ENCODE data around the gene NMNAT3. TPM values are rescaled to one million over a fixed set of nuclear protein-coding genes. Genes with fewer than 3 reads are reported as not detected.

Gene NMNAT3
- total RNA-seq, 2 experiments from 2014 or later = 0.15 TPM; not detected in 1

DNA sequence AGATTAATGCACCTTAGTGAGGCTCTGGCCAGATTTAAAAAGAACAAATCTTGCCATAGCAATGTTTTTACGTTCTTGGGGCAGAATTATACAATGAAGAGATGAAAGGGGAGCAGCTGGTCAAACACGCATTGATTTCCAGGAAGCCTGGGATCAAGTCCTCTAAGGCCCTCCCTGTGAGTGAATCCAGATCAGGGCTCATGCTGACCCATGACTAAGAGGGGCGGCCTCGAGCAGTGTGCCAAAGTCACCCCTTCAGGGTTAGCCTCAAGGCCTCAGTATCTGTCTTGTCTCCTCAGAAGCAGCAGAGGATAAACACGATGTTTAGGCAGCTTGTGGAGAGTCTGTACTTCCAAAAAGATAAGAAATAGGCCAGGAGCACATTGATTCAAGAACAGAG, 129.0 kb downstream of the NMNAT3 start:
- TF ChIP-seq, protein P1, sequence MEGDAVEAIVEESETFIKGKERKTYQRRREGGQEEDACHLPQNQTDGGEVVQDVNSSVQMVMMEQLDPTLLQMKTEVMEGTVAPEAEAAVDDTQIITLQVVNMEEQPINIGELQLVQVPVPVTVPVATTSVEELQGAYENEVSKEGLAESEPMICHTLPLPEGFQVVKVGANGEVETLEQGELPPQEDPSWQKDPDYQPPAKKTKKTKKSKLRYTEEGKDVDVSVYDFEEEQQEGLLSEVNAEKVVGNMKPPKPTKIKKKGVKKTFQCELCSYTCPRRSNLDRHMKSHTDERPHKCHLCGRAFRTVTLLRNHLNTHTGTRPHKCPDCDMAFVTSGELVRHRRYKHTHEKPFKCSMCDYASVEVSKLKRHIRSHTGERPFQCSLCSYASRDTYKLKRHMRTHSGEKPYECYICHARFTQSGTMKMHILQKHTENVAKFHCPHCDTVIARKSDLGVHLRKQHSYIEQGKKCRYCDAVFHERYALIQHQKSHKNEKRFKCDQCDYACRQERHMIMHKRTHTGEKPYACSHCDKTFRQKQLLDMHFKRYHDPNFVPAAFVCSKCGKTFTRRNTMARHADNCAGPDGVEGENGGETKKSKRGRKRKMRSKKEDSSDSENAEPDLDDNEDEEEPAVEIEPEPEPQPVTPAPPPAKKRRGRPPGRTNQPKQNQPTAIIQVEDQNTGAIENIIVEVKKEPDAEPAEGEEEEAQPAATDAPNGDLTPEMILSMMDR (conservative IDR thresholded peaks at IDR 0.05; ENCODE audit: low read length) = no peak
- no peak for TF ChIP-seq EZH2phosphoT487 (IDR thresholded peaks at IDR 0.05; ENCODE audit: borderline replicate concordance, low read depth, low read length)
- no peaks in the 10 kb centered on the region for H3K36me3 ChIP-seq (ENCODE audit: insufficient read depth, low read length)
- DNase-seq (ENCODE audit: low spot score) = no peak
- no peaks in the 10 kb centered on the region for H3K4me1 ChIP-seq (ENCODE audit: insufficient read depth, low read length, poor library complexity, severe bottlenecking)
- ChIA-PET CTCF (ENCODE audit: unreplicated experiment) (no interaction called here), POLR2A (no interaction called here)
- no peaks in the 10 kb centered on the region for H3K79me2 ChIP-seq (ENCODE audit: insufficient read depth, low read depth, low read length)
- H3K9me2 ChIP-seq (ENCODE audit: insufficient read depth, low read length) = no peaks in the 10 kb centered on the region
- no TSS peak for BruUV-seq (replicated peaks)
- no peaks in the 10 kb centered on the region for H3K9me3 ChIP-seq (ENCODE audit: low read length)
- no peak overlapping the region for H3K4me2 ChIP-seq (ENCODE audit: low read length)
- intact Hi-C loops (cut with micrococcal nuclease; ENCODE audit: unreplicated experiment) = no loop called here
- H3K27ac ChIP-seq (ENCODE audit: low read depth, low read length, poor library complexity, severe bottlenecking) = no peak overlapping the region
- H4K20me1 ChIP-seq (ENCODE audit: insufficient read depth, low read length) = no peaks in the 10 kb centered on the region
- no peak overlapping the region for H3K4me3 ChIP-seq (ENCODE audit: low read depth, low read length, poor library complexity, severe bottlenecking)
- H2AFZ ChIP-seq (ENCODE audit: low read length) = no peak overlapping the region

DNA sequence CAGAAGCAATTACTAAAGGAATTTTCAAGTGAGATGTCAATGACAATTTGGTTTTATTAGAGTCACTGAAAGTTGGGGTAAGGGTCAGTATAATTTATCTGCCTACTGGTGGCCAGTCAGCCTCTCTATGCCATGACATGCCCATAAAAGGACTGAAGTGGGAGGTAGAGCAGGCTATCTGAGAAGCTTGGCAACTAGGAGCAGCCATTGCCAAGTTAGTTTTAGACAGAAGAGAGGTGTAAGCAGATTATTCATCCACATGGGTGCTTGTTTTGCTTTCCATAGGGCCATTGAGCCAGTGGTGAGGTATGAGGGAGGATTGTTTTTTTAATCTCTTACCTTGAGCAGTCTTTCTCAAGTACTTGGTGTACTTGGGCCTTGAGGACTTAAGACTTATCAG, 130.1 kb downstream of the NMNAT3 start:
- no peak overlapping the region for H3K4me2 ChIP-seq (ENCODE audit: low read length)
- H3K79me2 ChIP-seq (ENCODE audit: insufficient read depth, low read depth, low read length) = no peaks in the 10 kb centered on the region
- H3K9me2 ChIP-seq (ENCODE audit: insufficient read depth, low read length) = no peaks in the 10 kb centered on the region
- no peaks in the 10 kb centered on the region for H4K20me1 ChIP-seq (ENCODE audit: insufficient read depth, low read length)
- no TSS peak for BruUV-seq (replicated peaks)
- POLR2A ChIA-PET = no interaction called here
- no peak for TF ChIP-seq EZH2phosphoT487 (IDR thresholded peaks at IDR 0.05; ENCODE audit: borderline replicate concordance, low read depth, low read length)
- TF ChIP-seq, protein P1 (conservative IDR thresholded peaks at IDR 0.05; ENCODE audit: low read length) = no peak
- no peak overlapping the region for H3K4me3 ChIP-seq (ENCODE audit: low read depth, low read length, poor library complexity, severe bottlenecking)
- CTCF ChIA-PET (ENCODE audit: unreplicated experiment) = interaction anchor here (0.6 kb wide), 1 partner anchor 1048 kb away, joined by 3 read pairs; no protein-coding TSS in a partner anchor
- no peaks in the 10 kb centered on the region for H3K9me3 ChIP-seq (ENCODE audit: low read length)
- no peaks in the 10 kb centered on the region for H3K4me1 ChIP-seq (ENCODE audit: insufficient read depth, low read length, poor library complexity, severe bottlenecking)
- H3K36me3 ChIP-seq (ENCODE audit: insufficient read depth, low read length) = no peaks in the 10 kb centered on the region
- H2AFZ ChIP-seq (ENCODE audit: low read length) = no peak overlapping the region
- intact Hi-C loops (cut with micrococcal nuclease; ENCODE audit: unreplicated experiment) = no loop called here
- H3K27ac ChIP-seq (ENCODE audit: low read depth, low read length, poor library complexity, severe bottlenecking) = no peak overlapping the region
- no peak for DNase-seq (ENCODE audit: low spot score)

DNA sequence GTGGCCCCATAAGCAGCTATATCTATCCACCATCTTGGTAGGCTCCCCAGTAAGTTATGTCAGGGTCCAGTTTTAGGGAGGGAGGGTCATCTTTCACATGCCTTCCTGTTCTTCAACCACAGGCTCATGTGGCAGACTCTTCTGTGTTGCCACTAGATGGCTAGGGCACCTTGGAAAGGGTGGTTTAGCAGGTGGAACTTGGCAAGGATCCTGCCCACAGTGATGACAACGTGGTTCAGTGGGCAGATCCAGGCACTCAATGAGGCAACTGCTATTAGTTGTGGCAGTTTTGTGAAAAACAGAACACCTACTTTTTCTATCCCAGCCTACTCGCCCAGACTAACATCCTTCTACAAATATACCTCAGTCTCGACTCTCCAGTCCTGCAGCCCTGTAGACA, 131.0 kb downstream of the NMNAT3 start:
- BruUV-seq (replicated peaks) = no TSS peak
- Histone ChIP-seq H3K9me3 (ENCODE audit: low read length) (no peaks in the 10 kb centered on the region), H3K4me3 (ENCODE audit: low read depth, low read length, poor library complexity, severe bottlenecking) (no peak overlapping the region), H3K4me1 (ENCODE audit: insufficient read depth, low read length, poor library complexity, severe bottlenecking) (no peaks in the 10 kb centered on the region), H4K20me1 (ENCODE audit: insufficient read depth, low read length) (no peaks in the 10 kb centered on the region), H3K4me2 (ENCODE audit: low read length) (no peak overlapping the region), H3K79me2 (ENCODE audit: insufficient read depth, low read depth, low read length) (no peaks in the 10 kb centered on the region), H2AFZ (ENCODE audit: low read length) (no peak overlapping the region), H3K9me2 (ENCODE audit: insufficient read depth, low read length) (no peaks in the 10 kb centered on the region), H3K36me3 (ENCODE audit: insufficient read depth, low read length) (no peaks in the 10 kb centered on the region), H3K27ac (ENCODE audit: low read depth, low read length, poor library complexity, severe bottlenecking) (no peak overlapping the region)
- intact Hi-C loops (cut with micrococcal nuclease; ENCODE audit: unreplicated experiment) = no loop called here
- no peak for DNase-seq (ENCODE audit: low spot score)
- CTCF ChIA-PET (ENCODE audit: unreplicated experiment) = no interaction called here
- POLR2A ChIA-PET = no interaction called here
- no peak for TF ChIP-seq EZH2phosphoT487 (IDR thresholded peaks at IDR 0.05; ENCODE audit: borderline replicate concordance, low read depth, low read length)
- TF ChIP-seq, protein P1 (conservative IDR thresholded peaks at IDR 0.05; ENCODE audit: low read length) = no peak
